Hindlimb muscle (tissue), 1 donor: ENCODE data around the gene CAMKK2. TPM values are rescaled to one million over a fixed set of nuclear protein-coding genes. Genes with fewer than 3 reads are reported as not detected.

Experiments used
- DNase-seq: peaks from one replicate; pipeline ENCODE4 v3.0.0-alpha.2; 2013
- polyA plus RNA-seq: library from polyadenylated mRNA; unstranded; fragments of 120-200 nt; gene quantifications from one replicate; pipeline ENCODE4 v1.2.1, GENCODE V29; 2013; ENCODE audit not compliant: insufficient read length

The CAMKK2 gene
- polyA plus RNA-seq, 1 donor, result 20.7 TPM

DNA sequence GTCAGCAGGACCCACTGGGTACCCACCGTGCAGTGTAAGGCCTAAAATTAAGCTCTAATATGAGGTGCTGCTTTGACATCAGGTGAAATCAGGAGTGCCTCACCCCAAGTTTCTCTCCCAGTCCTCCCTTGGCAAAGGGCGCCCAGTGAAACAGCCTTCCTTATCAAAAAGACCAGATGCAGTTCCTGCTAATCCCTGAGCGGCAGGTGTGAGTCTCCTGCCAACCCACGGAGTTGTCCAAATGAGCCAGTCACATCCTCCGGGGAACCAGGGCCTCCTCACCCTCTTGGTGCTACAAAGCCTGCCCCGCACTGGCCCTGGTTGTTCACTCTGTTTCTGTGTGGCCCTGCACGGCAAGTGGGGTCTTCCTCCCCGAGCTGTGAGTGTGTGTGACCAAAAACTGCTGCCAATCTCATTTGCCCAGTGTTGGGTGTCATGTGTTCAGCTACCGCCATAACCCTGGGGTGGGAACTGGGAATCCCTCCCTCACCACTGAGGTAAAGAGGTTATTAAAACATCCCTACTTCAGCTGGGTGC lies 106.8 kb downstream of the CAMKK2 start:
- DNase-seq, result no peak

DNA sequence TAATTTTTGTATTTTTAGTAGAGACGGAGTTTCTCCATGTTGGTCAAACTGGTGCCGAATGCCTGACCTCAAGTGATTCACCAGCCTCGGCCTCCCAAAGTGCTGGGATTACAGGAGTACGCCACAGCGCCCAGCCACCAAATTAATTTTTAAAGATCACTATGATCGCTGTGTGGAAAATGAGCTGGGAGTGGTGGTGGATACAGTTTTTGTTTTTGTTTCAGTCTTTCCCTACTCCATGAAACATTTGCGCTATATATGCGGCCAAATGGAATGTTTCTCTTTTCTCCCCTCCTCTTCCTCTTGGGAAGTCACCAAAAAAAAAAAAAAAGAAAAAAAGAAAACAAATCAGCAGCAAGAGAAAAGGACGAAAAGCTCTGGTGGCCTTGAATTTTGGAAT lies 107.4 kb downstream of the CAMKK2 start:
- no peak for DNase-seq

DNA sequence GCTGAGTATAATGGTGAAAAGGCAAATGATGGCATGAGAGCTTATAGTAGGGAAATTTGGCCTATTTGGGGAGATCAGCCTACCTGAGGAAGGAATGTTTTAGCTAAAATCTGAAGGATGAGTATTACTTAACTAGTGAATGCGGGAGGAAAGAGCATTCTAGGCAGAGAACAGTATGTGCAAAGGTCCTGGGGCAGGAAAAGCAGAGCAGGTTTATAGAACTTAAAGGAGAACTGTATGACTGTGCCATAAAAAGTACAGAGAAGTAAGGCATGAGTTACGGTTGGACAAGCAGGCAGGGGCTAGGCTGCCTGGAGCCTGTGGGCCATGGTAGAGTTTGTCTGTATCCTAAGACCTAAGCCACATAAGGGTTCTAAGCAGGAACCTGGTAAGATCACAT lies 108.3 kb downstream of the CAMKK2 start:
- no peak for DNase-seq

Other genes with a start within 250 kb of the CAMKK2 start
- 2.5 TPM for gene P2RX7, start 163.8 kb downstream of the CAMKK2 start, polyA plus RNA-seq
- gene P2RX4, start 86.6 kb downstream of the CAMKK2 start, polyA plus RNA-seq, result 11.9 TPM
- gene ANAPC5, start 55.7 kb upstream of the CAMKK2 start, polyA plus RNA-seq, result 113 TPM
- gene RNF34, start 103.4 kb upstream of the CAMKK2 start, polyA plus RNA-seq, result 27.6 TPM